Central memory CD4-positive, alpha-beta T cell (primary cell): Measurements from ENCODE around the gene HHAT.
"Not testable (repeated sequence)": the region's sequence is repeated elsewhere in the genome, so short reads cannot be mapped to it uniquely, and the experiment has no call there.

ENCODE experiments used
- DNase-seq: peaks from one replicate; pipeline ENCODE4 v3.0.0; 2022

HHAT gene

GRCh38 chr1:210398466-210398865, 69.8 kb downstream of the HHAT start:
- no peak for DNase-seq

GRCh38 chr1:210400043-210400840, 71.5 kb downstream of the HHAT start:
- peak; percentile 40 for DNase-seq

- no peak for DNase-seq
These were observed 73.9 kb downstream of the HHAT start for GRCh38 chr1:210402560-210402959.

GRCh38 chr1:210405316-210405715, 76.6 kb downstream of the HHAT start:
- DNase-seq: no peak

GRCh38 chr1:210406341-210406740, 77.6 kb downstream of the HHAT start:
- not testable (repeated sequence) for DNase-seq

GRCh38 chr1:210407207-210407886, 78.6 kb downstream of the HHAT start:
- peak; percentile 53 for DNase-seq

- no peak for DNase-seq
These were observed 79.2 kb downstream of the HHAT start for GRCh38 chr1:210407887-210408252.

GRCh38 chr1:210412240-210412639, 83.5 kb downstream of the HHAT start:
- no peak for DNase-seq

- no peak for DNase-seq
These were observed 85.2 kb downstream of the HHAT start for GRCh38 chr1:210413951-210414350.

GRCh38 chr1:210415846-210416448, 87.2 kb downstream of the HHAT start:
- DNase-seq: no peak

- DNase-seq: no peak
These were observed 88.0 kb downstream of the HHAT start for GRCh38 chr1:210416681-210417080.

GRCh38 chr1:210417881-210418280, 89.2 kb downstream of the HHAT start:
- DNase-seq: no peak

GRCh38 chr1:210418863-210419650, 90.4 kb downstream of the HHAT start:
- no peak for DNase-seq

GRCh38 chr1:210426696-210427095, 98.0 kb downstream of the HHAT start:
- DNase-seq: not testable (repeated sequence)

GRCh38 chr1:210428696-210429095, 100.0 kb downstream of the HHAT start:
- no peak for DNase-seq

- no peak for DNase-seq
These were observed 105.5 kb downstream of the HHAT start for GRCh38 chr1:210434223-210434622.

- DNase-seq: no peak
These were observed 108.4 kb downstream of the HHAT start for GRCh38 chr1:210437111-210437510.

- no peak for DNase-seq
These were observed 109.1 kb downstream of the HHAT start for GRCh38 chr1:210437781-210438180.

GRCh38 chr1:210438928-210439841, 110.5 kb downstream of the HHAT start:
- DNase-seq: no peak

GRCh38 chr1:210440081-210440480, 111.4 kb downstream of the HHAT start:
- no peak for DNase-seq

- DNase-seq: no peak
These were observed 112.3 kb downstream of the HHAT start for GRCh38 chr1:210441028-210441427.

- DNase-seq: no peak
These were observed 116.8 kb downstream of the HHAT start for GRCh38 chr1:210445485-210445884.
